Tracheal epithelial cell (primary cell): ENCODE measurements around the gene OR1N2. TPM values are rescaled to one million over a fixed set of nuclear protein-coding genes. Genes with fewer than 3 reads are reported as not detected.

Experiments
- total RNA-seq: library from RNA; depleted of rRNA; stranded (reverse); fragments of >200 nt; gene quantifications from 2 replicates; pipeline ENCODE4 v1.2.1, GENCODE V29; 2014

Gene OR1N2, protein sequence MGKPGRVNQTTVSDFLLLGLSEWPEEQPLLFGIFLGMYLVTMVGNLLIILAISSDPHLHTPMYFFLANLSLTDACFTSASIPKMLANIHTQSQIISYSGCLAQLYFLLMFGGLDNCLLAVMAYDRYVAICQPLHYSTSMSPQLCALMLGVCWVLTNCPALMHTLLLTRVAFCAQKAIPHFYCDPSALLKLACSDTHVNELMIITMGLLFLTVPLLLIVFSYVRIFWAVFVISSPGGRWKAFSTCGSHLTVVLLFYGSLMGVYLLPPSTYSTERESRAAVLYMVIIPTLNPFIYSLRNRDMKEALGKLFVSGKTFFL
- total RNA-seq, result not detected in 2 replicates

DNA sequence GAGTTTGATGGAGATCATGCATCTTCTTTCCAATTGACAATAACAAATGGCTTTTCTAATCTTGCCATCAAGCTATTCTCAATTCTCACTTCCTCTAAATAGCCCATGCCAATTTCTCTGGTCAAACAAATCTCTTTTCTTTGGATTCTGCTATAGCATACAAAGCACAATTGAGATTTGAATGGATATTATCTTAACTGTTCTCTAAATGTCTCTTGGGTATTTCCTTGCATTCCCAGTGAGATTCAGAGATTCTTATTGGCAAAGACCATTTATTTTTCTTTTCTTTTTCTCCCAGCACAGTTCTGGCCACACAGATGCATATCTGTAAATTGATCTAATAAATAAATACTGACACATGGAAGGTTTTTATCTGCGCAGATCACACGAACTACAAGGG lies at the start of gene OR1N2:
Gene OR1N2, plus strand, starts transcription at position 301 of the 400 bp plus-strand sequence. CDS start 100 bp downstream, outside the sequence.

DNA sequence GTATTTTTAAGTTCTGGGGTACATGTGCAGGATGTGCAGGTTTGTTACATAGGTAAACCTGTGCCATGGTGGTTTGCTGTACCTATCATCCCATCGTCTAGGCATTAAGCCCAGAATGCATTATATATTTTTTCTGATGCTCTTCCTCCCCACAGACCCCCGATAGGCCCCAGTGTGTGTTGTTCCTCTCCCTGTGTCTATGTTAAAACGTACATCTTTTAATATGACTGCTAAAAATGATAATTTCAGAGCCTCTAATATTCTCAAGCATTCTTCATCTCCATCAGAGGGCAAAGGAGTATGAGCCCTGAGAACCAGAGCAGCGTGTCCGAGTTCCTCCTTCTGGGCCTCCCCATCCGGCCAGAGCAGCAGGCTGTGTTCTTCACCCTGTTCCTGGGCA lies 42.4 kb upstream of the OR1N2 start, which contains the start of gene OR1J2:
Gene OR1J2, plus strand, starts transcription at position 301 of the 400 bp plus-strand sequence. Its CDS starts 0 bp downstream, at position 301.

DNA sequence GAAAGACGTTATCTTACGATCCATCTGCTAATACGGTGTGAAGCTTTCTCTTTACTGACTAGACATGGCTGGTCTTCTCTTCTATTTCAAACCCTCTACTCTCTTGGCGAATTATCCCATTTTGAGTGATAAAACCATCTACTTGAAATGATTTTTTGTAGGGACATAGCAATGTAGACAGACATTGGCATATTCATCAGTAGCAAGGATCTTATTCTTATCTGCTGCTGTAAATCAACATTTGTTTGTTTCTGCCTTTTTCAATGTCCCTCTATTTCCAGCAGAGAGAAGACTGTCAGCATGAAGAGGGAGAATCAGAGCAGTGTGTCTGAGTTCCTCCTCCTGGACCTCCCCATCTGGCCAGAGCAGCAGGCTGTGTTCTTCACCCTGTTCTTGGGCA lies 34.1 kb upstream of the OR1N2 start, which contains the start of gene OR1J4:
Gene OR1J4, plus strand, starts transcription at position 301 of the 400 bp plus-strand sequence. Its CDS starts 0 bp downstream, at position 301.

DNA sequence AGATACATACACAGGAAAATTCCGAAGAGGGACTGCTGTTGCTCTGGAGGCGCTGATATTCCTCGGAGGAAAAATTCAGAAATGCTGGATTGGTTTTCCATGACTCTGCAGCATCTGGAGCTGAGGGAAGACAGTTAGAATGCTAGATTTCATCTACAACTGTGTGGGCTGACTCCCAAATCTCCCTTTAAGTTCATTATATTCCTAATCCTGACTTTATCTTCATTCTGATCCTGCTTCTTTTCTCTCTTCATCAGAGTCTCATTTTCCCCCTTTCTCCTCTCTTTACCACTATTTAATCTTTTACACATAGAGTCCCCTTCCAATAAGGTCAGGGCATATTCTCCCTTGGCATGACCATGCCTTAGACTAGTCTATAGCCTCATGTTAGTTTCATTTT lies 25.7 kb upstream of the OR1N2 start, which contains the start of gene OR1N1:
Gene OR1N1, minus strand, starts transcription at position 101 of the 400 bp plus-strand sequence. Its CDS starts 0 bp downstream, at position 101.

DNA sequence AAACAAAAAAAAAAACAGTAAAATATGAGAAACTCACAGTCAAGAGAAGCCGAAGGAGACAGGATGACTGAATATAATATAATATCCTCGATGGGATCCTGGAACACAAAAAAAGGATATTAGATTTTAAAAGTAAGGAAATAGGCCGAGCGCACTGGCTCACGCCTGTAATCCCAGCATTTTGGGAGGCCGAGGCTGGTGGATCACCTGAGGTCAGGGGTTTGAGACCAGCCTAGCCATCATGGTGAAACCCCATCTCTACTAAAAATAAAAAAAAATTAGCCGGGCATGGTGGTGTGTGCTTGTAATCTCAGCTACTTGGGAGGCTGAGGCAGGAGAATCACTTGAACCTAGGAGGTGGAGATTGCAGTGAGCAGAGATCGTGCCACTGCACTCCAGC lies 30.4 kb downstream of the OR1N2 start, which contains the start of gene OR1L8:
Gene OR1L8, minus strand, starts transcription at position 101 of the 400 bp plus-strand sequence. CDS start 14,907 bp downstream, outside the sequence.

Other genes starting within 250 kb of the OR1N2 start
- gene PTGS1, start 182.1 kb upstream of the OR1N2 start, total RNA-seq, result 1.9 TPM in 2 replicates
- not detected in 2 replicates for gene OR1J1, start 75.2 kb upstream of the OR1N2 start, total RNA-seq
- gene OR1J2, start 42.3 kb upstream of the OR1N2 start, total RNA-seq, result not detected in 2 replicates
- not detected in 2 replicates for gene OR1J4, start 34.0 kb upstream of the OR1N2 start, total RNA-seq
- not detected in 2 replicates for gene OR1N1, start 25.8 kb upstream of the OR1N2 start, total RNA-seq
- gene OR1L8, start 30.3 kb downstream of the OR1N2 start, total RNA-seq, result not detected in 2 replicates
- not detected in 2 replicates for gene OR1Q1, start 61.6 kb downstream of the OR1N2 start, total RNA-seq
- not detected in 2 replicates for gene OR1B1, start 104.5 kb downstream of the OR1N2 start, total RNA-seq
- 0.24 TPM in 1 of 2 replicates, not detected in the other for gene OR1L1, start 108.6 kb downstream of the OR1N2 start, total RNA-seq
- not detected in 2 replicates for gene OR1L3, start 122.0 kb downstream of the OR1N2 start, total RNA-seq
- not detected in 2 replicates for gene OR1L4, start 170.9 kb downstream of the OR1N2 start, total RNA-seq
- 0.24 TPM in 1 of 2 replicates, not detected in the other for gene OR1L6, start 189.2 kb downstream of the OR1N2 start, total RNA-seq
- not detected in 2 replicates for gene OR5C1, start 235.8 kb downstream of the OR1N2 start, total RNA-seq
- not detected in 2 replicates for gene OR1K1, start 247.0 kb downstream of the OR1N2 start, total RNA-seq